Psoas muscle (tissue), 8 donors: ENCODE data around the gene ZYX. TPM values are rescaled to one million over a fixed set of nuclear protein-coding genes. Genes with fewer than 3 reads are reported as not detected.
A peak's percentile ranks its signal among the peaks of the same experiment; 100 is the strongest.

Experiments
- ATAC-seq, 4 donors: fragments of 200-7000 bp; cut with Tn5 transposase; one replicate each; pipeline ENCODE4 v1.9.1; 2020; ENCODE audit warnings: moderate library complexity in 3 of 4, mild to moderate bottlenecking in 2 of 4
- DNase-seq, 2 donors: peaks; one replicate each; pipeline ENCODE4 v3.0.0-alpha.2; 2020
- H3K27ac ChIP-seq: fragments of 200-600 bp; one replicate; pipeline ENCODE4 v1.8.0; 2022
- H3K27me3 ChIP-seq, 3 donors: fragments of 200-600 bp in 1 of 3; one replicate each; pipeline versions ENCODE4 v1.6.1 to v1.8.0; 2013 to 2022; ENCODE audit warnings: low read length in 2 of 3, mild to moderate bottlenecking in 2 of 3, moderate library complexity in 1 of 3; ENCODE audit not compliant: insufficient read depth in 3 of 3
- H3K36me3 ChIP-seq, 2 donors: fragments of 200-600 bp in 1 of 2; one replicate each; pipeline versions ENCODE4 v1.6.1 to v1.8.0; 2013 to 2022; ENCODE audit warnings: low read depth in 1 of 2, mild to moderate bottlenecking in 1 of 2, moderate library complexity in 1 of 2; ENCODE audit not compliant: insufficient read depth in 1 of 2
- H3K4me1 ChIP-seq: fragments of 200-600 bp; one replicate; pipeline ENCODE4 v1.8.0; 2022
- H3K4me3 ChIP-seq: fragments of 200-600 bp; one replicate; pipeline ENCODE4 v1.8.0; 2022; ENCODE audit warnings: mild to moderate bottlenecking
- H3K9me3 ChIP-seq: fragments of 200-600 bp; one replicate; pipeline ENCODE4 v1.8.0; 2022
- CTCF ChIP-seq: fragments of 200-600 bp; IDR thresholded peaks from one replicate; pipeline ENCODE4 v1.8.0; 2022; ENCODE audit warnings: antibody characterized with exemption
- whole genome bisulfite sequencing, 3 donors: extraction: QIAGEN DNeasy Blood & Tissue Kit; methylation state at CpG; one replicate each; pipeline versions ENCODE4 v1.1.6 to v1.1.7; 2013; 5-methylcytosine and 5-hydroxymethylcytosine counted together
- intact Hi-C, 2 donors: fragments of 100-400 bp; cut with DNase I; formaldehyde crosslinking; loops; one replicate each; pipeline versions ENCODE4 v1.11.0 to v1.14.2; 2022
- polyA plus RNA-seq, 3 donors: library from polyadenylated mRNA; stranded (reverse); fragments of 200-250 nt; gene quantifications; one replicate each; pipeline ENCODE4 v1.2.3, GENCODE V29; 2013
- total RNA-seq, 4 donors: library from RNA; stranded (reverse); fragmentation: NEBNext Ultra II Directional in 2 of 4; extraction: Animal tissue kit (Norgen Biotek cat#: 25700) in 2 of 4; gene quantifications; one replicate each; pipeline versions ENCODE4 v1.2.1 to v1.2.4, GENCODE V29; 2021 to 2023
- donor health status: healthy with polysubstance abuse.
- donor health status: DM: no; HTN: no; CAD: no; lungs with moderate emphysema.
- donor health status: Bipolar disorder and iron deficiency.
- donor health status: healthy.
- donor health status: DM: yes; HTN: yes; CAD: no.
- donor health status: DM: no; HTN: no; CAD: no.
- donor health status: DM: no; HTN: no; CAD: no.
- donor health status: DM: yes; HTN: yes; CAD: no.

Gene ZYX
- total and polyA plus RNA-seq, 7 donors: 34.4 to 215 (median 84.1) TPM

GRCh38 chr7:143379611-143380259, 1.4 kb upstream of the ZYX start:
- Histone ChIP-seq H3K36me3 (peaks cover 9 to 10% of the 10 kb centered on the region in 2 donors), H3K9me3 (no peaks in the 10 kb centered on the region), H3K4me1 (peaks cover 42% of the 10 kb centered on the region), H3K4me3 (peak overlapping the region; percentile 98), H3K27me3 (no peaks in the 10 kb centered on the region), H3K27ac (peak overlapping the region; percentile 100)
- DNase-seq (no peak), ATAC-seq (peak in 3 of 4 donors; percentile 1 to 4 (median 2))
- 34 to 39% (median 34%) methylated on average over 15 of the region's 15 CpGs for whole genome bisulfite sequencing, 3 donors
- intact Hi-C loops: loop anchor here (2.0 to 5.0 kb wide), 4 partner anchors 37 to 62 kb away; partner anchors contain the start of gene CLCN1 (in 1 of the 2)
- TF ChIP-seq CTCF: no peak

GRCh38 chr7:143380260-143380645, 892 bp upstream of the ZYX start:
- ATAC-seq: peak; percentile 65 to 79 (median 73)
- intact Hi-C loops: loop anchor here (2.0 to 5.0 kb wide), 3 partner anchors 37 to 63 kb away; partner anchors contain the start of gene CLCN1 (in 1 of the 2)
- H3K4me3 ChIP-seq: peak overlapping the region; percentile 98

GRCh38 chr7:143381427-143382125, 431 bp downstream of the ZYX start:
- Histone ChIP-seq H3K36me3 (peaks cover 9 to 25% of the 10 kb centered on the region in 2 donors), H3K9me3 (no peaks in the 10 kb centered on the region), H3K4me1 (peaks cover 56% of the 10 kb centered on the region), H3K27me3 (no peaks in the 10 kb centered on the region), H3K4me3 (peak overlapping the region; percentile 98), H3K27ac (peak overlapping the region; percentile 100)
- peak; percentile 85 to 90 for DNase-seq
- intact Hi-C loops: loop anchor here (2.0 to 5.0 kb wide), 3 partner anchors 35 to 64 kb away; partner anchors contain the start of gene CLCN1 (in 1 of the 2)
- ATAC-seq: peak; percentile 3 to 16 (median 12)
- 1% methylated on average over 51 to 63 of the region's 64 CpGs for WGBS, 3 donors
- no peak for TF ChIP-seq CTCF

More at GRCh38 chr7:143380260-143380645, 892 bp upstream of the ZYX start:
- H3K27me3 ChIP-seq: no peaks in the 10 kb centered on the region
- peak overlapping the region; percentile 100 for H3K27ac ChIP-seq
- peak; percentile 88 for TF ChIP-seq CTCF
- no peaks in the 10 kb centered on the region for H3K9me3 ChIP-seq
- peak; percentile 88 to 91 for DNase-seq
- H3K4me1 ChIP-seq: peaks cover 47% of the 10 kb centered on the region
- peaks cover 9 to 15% of the 10 kb centered on the region in 2 donors for H3K36me3 ChIP-seq
- WGBS, 3 donors: 0 to 1% (median 0%) methylated on average over 35 of the region's 35 CpGs

GRCh38 chr7:143382126-143382790, 1.1 kb downstream of the ZYX start:
- 16 to 25% (median 21%) methylated on average over 12 to 21 of the region's 21 CpGs for WGBS, 3 donors
- peak overlapping the region; percentile 100 for H3K27ac ChIP-seq
- DNase-seq: no peak
- no peaks in the 10 kb centered on the region for H3K27me3 ChIP-seq
- no peak for ATAC-seq
- peaks cover 59% of the 10 kb centered on the region for H3K4me1 ChIP-seq
- H3K36me3 ChIP-seq: peaks cover 9 to 31% of the 10 kb centered on the region in 2 donors
- peak overlapping the region; percentile 98 for H3K4me3 ChIP-seq
- H3K9me3 ChIP-seq: no peaks in the 10 kb centered on the region
- TF ChIP-seq CTCF: no peak
- intact Hi-C loops: loop anchor here (5.0 kb wide), 2 partner anchors 35 to 65 kb away; partner anchors contain the start of gene CLCN1 (in 1 of the 2)
